GM15510 (cell line): ENCODE results near the gene AATK.

Source experiments
- POLR2A ChIP-seq: IDR thresholded peaks from 3 replicates; pipeline ENCODE4 v1.6.1; 2011; ENCODE audit warnings: borderline replicate concordance; ENCODE audit not compliant: insufficient read length; ENCODE audit errors: extremely low read depth

AATK gene

GRCh38 chr17:81134064-81134781, 31.8 kb downstream of the AATK start:
- TF ChIP-seq POLR2A = no peak

GRCh38 chr17:81132770-81133723, 33.0 kb downstream of the AATK start:
- TF ChIP-seq POLR2A = no peak

- TF ChIP-seq POLR2A = no peak
Measured at GRCh38 chr17:81132197-81132540, 33.9 kb downstream of the AATK start.

- no peak for TF ChIP-seq POLR2A
Measured at GRCh38 chr17:81131486-81132196, 34.4 kb downstream of the AATK start.

- TF ChIP-seq POLR2A = no peak
Measured at GRCh38 chr17:81130385-81131361, 35.3 kb downstream of the AATK start.

- TF ChIP-seq POLR2A = no peak
Measured at GRCh38 chr17:81129711-81130367, 36.2 kb downstream of the AATK start.

- no peak for TF ChIP-seq POLR2A
Measured at GRCh38 chr17:81129289-81129688, 36.7 kb downstream of the AATK start.

GRCh38 chr17:81128774-81129173, 37.2 kb downstream of the AATK start:
- TF ChIP-seq POLR2A = no peak

- TF ChIP-seq POLR2A = no peak
Measured at GRCh38 chr17:81128338-81128737, 37.7 kb downstream of the AATK start.

GRCh38 chr17:81127526-81128177, 38.4 kb downstream of the AATK start:
- no peak for TF ChIP-seq POLR2A

- no peak for TF ChIP-seq POLR2A
Measured at GRCh38 chr17:81127133-81127455, 38.9 kb downstream of the AATK start.

- no peak for TF ChIP-seq POLR2A
Measured at GRCh38 chr17:81126281-81127132, 39.5 kb downstream of the AATK start.

GRCh38 chr17:81125573-81126081, 40.4 kb downstream of the AATK start:
- TF ChIP-seq POLR2A = no peak

- TF ChIP-seq POLR2A = no peak
Measured at GRCh38 chr17:81124377-81124776, 41.6 kb downstream of the AATK start.
